WERI-Rb-1 (cell line): ENCODE data around the gene APC.
A peak's percentile ranks its signal among the peaks of the same experiment; 100 is the strongest.

Source experiments
- DNase-seq: peaks from one replicate; pipeline ENCODE4 v3.0.0-alpha.2; 2020
- H3K27ac ChIP-seq: fragments of 250-450 bp; sonication (Bioruptor Pico); 2 replicates; pipeline ENCODE4 v1.5.1; 2020; ENCODE audit warnings: mild to moderate bottlenecking, moderate library complexity
- H3K27me3 ChIP-seq: fragments of 250-450 bp; sonication (Bioruptor Pico); 2 replicates; pipeline ENCODE4 v1.5.1; 2021; ENCODE audit warnings: mild to moderate bottlenecking, low read depth, moderate library complexity; ENCODE audit not compliant: insufficient read depth, severe bottlenecking
- H3K36me3 ChIP-seq: fragments of 250-450 bp; sonication (Bioruptor Pico); 2 replicates; pipeline ENCODE4 v1.5.1; 2020; ENCODE audit warnings: mild to moderate bottlenecking, moderate library complexity
- H3K4me3 ChIP-seq: 2 replicates; pipeline ENCODE4 v1.5.1; 2011; ENCODE audit warnings: low read depth, mild to moderate bottlenecking, control low read depth, low read length
- H3K9me3 ChIP-seq: fragments of 250-450 bp; sonication (Bioruptor Pico); 2 replicates; pipeline ENCODE4 v1.5.1; 2021; ENCODE audit warnings: mild to moderate bottlenecking, moderate library complexity; ENCODE audit not compliant: severe bottlenecking
- TF ChIP-seq, protein P1 (sequence below): IDR thresholded peaks from 2 replicates; pipeline ENCODE4 v1.5.1; 2011; ENCODE audit warnings: low read depth, mild to moderate bottlenecking, control low read depth, inconsistent platforms, low read length

APC gene

DNA sequence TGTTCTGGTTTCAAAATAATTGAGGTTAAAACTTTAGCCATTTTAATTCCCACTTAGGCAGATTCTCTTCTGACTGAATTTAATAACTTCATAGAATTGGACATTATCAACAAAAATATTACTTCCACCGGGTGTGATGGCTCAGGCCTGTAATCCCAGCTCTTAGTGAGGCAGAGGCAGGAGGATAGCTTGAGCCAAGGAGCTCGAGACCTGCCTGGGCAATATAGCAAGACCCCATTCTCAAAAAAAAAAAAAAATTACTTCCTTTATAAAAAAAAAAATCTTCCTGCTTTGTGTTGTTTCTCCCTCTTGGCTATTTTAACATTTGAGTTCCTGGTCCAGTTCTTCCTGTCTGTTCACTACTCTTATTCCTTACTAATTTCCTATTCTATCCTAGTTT lies 18.0 kb downstream of the APC start:
- Histone ChIP-seq H3K4me3 (no peak overlapping the region), H3K36me3 (no peaks in the 10 kb centered on the region; the same call in 1 of the 2 replicates), H3K27ac (no peak overlapping the region), H3K27me3 (no peaks in the 10 kb centered on the region), H3K9me3 (no peaks in the 10 kb centered on the region)
- TF ChIP-seq, protein P1, sequence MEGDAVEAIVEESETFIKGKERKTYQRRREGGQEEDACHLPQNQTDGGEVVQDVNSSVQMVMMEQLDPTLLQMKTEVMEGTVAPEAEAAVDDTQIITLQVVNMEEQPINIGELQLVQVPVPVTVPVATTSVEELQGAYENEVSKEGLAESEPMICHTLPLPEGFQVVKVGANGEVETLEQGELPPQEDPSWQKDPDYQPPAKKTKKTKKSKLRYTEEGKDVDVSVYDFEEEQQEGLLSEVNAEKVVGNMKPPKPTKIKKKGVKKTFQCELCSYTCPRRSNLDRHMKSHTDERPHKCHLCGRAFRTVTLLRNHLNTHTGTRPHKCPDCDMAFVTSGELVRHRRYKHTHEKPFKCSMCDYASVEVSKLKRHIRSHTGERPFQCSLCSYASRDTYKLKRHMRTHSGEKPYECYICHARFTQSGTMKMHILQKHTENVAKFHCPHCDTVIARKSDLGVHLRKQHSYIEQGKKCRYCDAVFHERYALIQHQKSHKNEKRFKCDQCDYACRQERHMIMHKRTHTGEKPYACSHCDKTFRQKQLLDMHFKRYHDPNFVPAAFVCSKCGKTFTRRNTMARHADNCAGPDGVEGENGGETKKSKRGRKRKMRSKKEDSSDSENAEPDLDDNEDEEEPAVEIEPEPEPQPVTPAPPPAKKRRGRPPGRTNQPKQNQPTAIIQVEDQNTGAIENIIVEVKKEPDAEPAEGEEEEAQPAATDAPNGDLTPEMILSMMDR = no peak
- DNase-seq = no peak

GRCh38 chr5:112757468-112758208 lies 20.0 kb downstream of the APC start:
- Histone ChIP-seq H3K4me3 (no peak overlapping the region), H3K27ac (no peak overlapping the region), H3K27me3 (no peaks in the 10 kb centered on the region), H3K36me3 (no peaks in the 10 kb centered on the region; the same call in 1 of the 2 replicates), H3K9me3 (no peaks in the 10 kb centered on the region)
- TF ChIP-seq, protein P1 = peak; percentile 29; the same call in 1 of the 2 replicates
- DNase-seq = no peak

DNA sequence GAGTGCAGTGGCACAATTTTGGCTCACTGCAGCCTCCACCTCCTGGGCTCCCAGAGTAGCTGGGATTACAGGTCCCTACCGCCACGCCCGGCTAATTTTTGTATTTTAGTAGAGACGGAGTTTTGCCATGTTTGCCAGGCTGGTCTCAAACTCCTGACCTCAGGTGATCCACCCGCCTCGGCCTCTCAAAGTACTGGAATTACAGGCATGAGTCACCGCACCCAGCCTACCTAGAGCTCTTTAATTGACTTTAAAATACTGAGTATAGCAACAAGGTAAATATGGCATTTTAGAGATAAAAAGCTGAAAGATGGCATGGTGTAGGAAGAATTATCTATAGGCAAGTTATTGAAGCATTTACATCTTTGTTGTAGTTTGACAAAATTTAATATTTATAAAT lies 21.0 kb downstream of the APC start:
- H3K27me3 ChIP-seq = no peaks in the 10 kb centered on the region
- H3K9me3 ChIP-seq = no peaks in the 10 kb centered on the region
- no peaks in the 10 kb centered on the region; the same call in 1 of the 2 replicates for H3K36me3 ChIP-seq
- no peak overlapping the region for H3K4me3 ChIP-seq
- H3K27ac ChIP-seq = no peak overlapping the region
- DNase-seq = no peak
- TF ChIP-seq, protein P1 = no peak

DNA sequence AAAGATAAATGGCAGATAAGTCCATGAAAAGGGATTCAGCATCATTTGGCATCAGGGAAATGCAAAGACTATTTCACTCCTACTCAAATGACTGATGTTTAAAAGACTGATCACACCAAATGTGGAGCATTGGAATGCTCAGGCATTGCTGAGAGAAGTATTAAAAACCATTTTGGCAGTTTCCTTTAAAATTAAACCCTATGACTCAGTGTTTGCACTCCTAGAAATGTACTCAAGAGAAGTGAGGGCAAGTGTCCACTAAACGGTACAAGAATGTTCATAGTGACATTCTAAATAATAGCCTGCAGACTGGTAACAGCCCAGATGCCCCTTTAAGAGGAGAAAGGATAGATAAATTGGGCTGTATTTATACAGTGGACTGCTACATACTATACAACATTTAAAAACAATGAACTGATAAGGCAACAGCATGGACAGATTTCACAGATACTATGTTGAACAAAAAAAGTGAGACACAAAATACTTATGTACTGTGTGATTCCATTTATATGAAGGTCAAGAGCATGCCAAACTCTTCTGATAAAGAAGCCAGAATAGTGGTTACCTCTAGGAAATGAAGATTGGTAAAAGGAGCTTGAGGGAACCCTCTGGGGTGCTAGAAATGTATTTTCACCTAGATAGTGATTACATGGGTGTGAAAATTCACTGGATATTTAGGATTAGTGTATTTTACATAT lies 24.6 kb downstream of the APC start:
- TF ChIP-seq, protein P1 = no peak
- Histone ChIP-seq H3K4me3 (no peak overlapping the region), H3K9me3 (no peaks in the 10 kb centered on the region), H3K36me3 (peaks cover 2% of the 10 kb centered on the region), H3K27me3 (no peaks in the 10 kb centered on the region), H3K27ac (no peak overlapping the region)
- DNase-seq = no peak

GRCh38 chr5:112763165-112763564 lies 25.5 kb downstream of the APC start:
- H3K36me3 ChIP-seq = peaks cover 8% of the 10 kb centered on the region
- TF ChIP-seq, protein P1 = no peak
- DNase-seq = no peak
- no peaks in the 10 kb centered on the region for H3K27me3 ChIP-seq
- no peak overlapping the region for H3K4me3 ChIP-seq
- H3K27ac ChIP-seq = no peak overlapping the region
- H3K9me3 ChIP-seq = no peaks in the 10 kb centered on the region
